ENCODE data around the gene RETSAT. TPM values are rescaled to one million over a fixed set of nuclear protein-coding genes. Genes with fewer than 3 reads are reported as not detected.

The RETSAT gene
- total and polyA plus RNA-seq, 2 of the 4 experiments (the other 2 are of a cell fraction) = 25.6 to 32.3 TPM

DNA sequence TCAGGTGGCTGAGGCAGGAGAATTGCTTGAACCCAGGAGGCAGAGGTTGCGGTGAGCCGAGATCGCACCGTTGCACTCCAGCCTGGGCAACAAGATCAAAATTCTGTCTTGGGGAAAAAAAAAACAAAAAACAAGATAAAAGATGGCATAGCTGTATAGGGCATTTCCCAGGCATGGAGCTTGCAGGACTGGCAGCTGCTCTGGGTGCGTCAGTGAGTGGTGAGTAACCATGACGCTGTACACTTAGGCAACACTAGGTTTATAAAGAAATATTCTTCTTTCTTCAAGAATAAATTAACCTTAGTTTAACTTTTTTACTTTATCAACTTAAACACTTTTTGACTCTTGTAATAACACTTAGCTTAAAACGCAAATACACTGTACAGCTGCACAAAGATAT, 41.9 kb downstream of the RETSAT start:
- Histone ChIP-seq H4K8ac (ENCODE audit: low read depth in 2 of 2, low read length in 2 of 2) (no peak overlapping the region), H3K9ac (ENCODE audit: low read depth, low read length) (no peak overlapping the region), H4K20me1 (ENCODE audit: insufficient read depth, low read length) (peaks cover 21% of the 10 kb centered on the region; the same call in 1 of the 2 replicates), H3K27ac (ENCODE audit: insufficient read depth, low read length) (no peak overlapping the region), H2BK20ac (ENCODE audit: low read depth, low read length) (no peak overlapping the region), H3K9me3 (ENCODE audit: control insufficient read depth, insufficient read depth, low read length) (no peaks in the 10 kb centered on the region), H2AFZ (replicated peaks; ENCODE audit: low read length, poor library complexity) (no peak overlapping the region), H3K27me3 (ENCODE audit: control insufficient read depth, insufficient read depth, low read length) (no peaks in the 10 kb centered on the region), H4K5ac (ENCODE audit: low read depth, low read length) (no peak overlapping the region), H3K14ac (replicated peaks; ENCODE audit: low read depth, low read length) (no peak overlapping the region), H3K4me1 (ENCODE audit: control insufficient read depth, insufficient read depth, low read length) (peaks cover 25% of the 10 kb centered on the region), H4K91ac (ENCODE audit: insufficient read depth, low read depth, low read length) (no peak overlapping the region), H3K36me3 (ENCODE audit: control insufficient read depth, insufficient read depth, low read length) (peaks cover 33% of the 10 kb centered on the region), H3K4me2 (ENCODE audit: low read depth, low read length) (no peak overlapping the region), H3K56ac (ENCODE audit: extremely low read depth, insufficient read depth, low read length) (no peak overlapping the region), H3K4me3 (ENCODE audit: insufficient read depth, low read depth, low read length) (no peak overlapping the region), H2AK9ac (replicated peaks; ENCODE audit: low read depth, low read length, poor library complexity) (no peak overlapping the region), H3K23ac (ENCODE audit: low read depth, low read length) (no peak overlapping the region), H3K18ac (ENCODE audit: low read depth, low read length) (no peak overlapping the region), H3K9me1 (ENCODE audit: insufficient read depth, low read length) (peaks cover 31% of the 10 kb centered on the region), H2BK5ac (ENCODE audit: low read depth, low read length, poor library complexity, severe bottlenecking) (peak overlapping the region; percentile 82), H3K79me1 (ENCODE audit: low read depth in 1 of 2, low read length in 2 of 2) (peaks cover 13 to 59% of the 10 kb centered on the region in 2 experiments; a peak in 3 of 4 replicates), H2BK120ac (ENCODE audit: low read depth, low read length) (no peak overlapping the region), H2AK5ac (ENCODE audit: low read depth, low read length) (no peak overlapping the region), H2BK15ac (ENCODE audit: low read depth, low read length) (no peak overlapping the region), H3K4ac (ENCODE audit: low read depth, low read length) (no peak overlapping the region)
- POLR2A ChIA-PET (ENCODE audit: unreplicated experiment) = interaction anchor here (0.6 kb wide), 2 partner anchors 26 to 240 kb away, joined by 3 to 4 read pairs; no protein-coding TSS in a partner anchor
- dilution Hi-C loops (cut with HindIII; ENCODE audit: low sequenced_read_pairs, unreplicated experiment) = no loop called here
- CTCF ChIA-PET = interaction anchor here (0.6 to 0.9 kb wide), 2 partner anchors 12 to 90 kb away, joined by 3 to 5 read pairs; no protein-coding TSS in a partner anchor
- in situ Hi-C loops (cut with MboI; ENCODE audit: low sequenced_read_pairs) = no loop called here
- 87% methylated on average over 4 of the region's 7 CpGs; no CpG with 5 or more reads in 1 of the 2 experiments for WGBS, 2 experiments (ENCODE audit: extremely low coverage in 2 of 2, insufficient read length in 1 of 2)
- ATAC-seq (ENCODE audit: low read depth) (peak; percentile 52), DNase-seq (peak; percentile 93)
- intact Hi-C loops (cut with micrococcal nuclease) = no loop called here
- no TSS peak for BruUV-seq (replicated peaks)
- TF ChIP-seq FOS (IDR thresholded peaks at IDR 0.05; ENCODE audit: low read depth, low read length) (peak; percentile 71), RCOR1 (IDR thresholded peaks at IDR 0.05; ENCODE audit: insufficient replicate concordance, low read length) (no peak), CEBPB (IDR thresholded peaks at IDR 0.05; ENCODE audit: low read depth, low read length) (peak; percentile 92)
- TF ChIP-seq, protein P1, sequence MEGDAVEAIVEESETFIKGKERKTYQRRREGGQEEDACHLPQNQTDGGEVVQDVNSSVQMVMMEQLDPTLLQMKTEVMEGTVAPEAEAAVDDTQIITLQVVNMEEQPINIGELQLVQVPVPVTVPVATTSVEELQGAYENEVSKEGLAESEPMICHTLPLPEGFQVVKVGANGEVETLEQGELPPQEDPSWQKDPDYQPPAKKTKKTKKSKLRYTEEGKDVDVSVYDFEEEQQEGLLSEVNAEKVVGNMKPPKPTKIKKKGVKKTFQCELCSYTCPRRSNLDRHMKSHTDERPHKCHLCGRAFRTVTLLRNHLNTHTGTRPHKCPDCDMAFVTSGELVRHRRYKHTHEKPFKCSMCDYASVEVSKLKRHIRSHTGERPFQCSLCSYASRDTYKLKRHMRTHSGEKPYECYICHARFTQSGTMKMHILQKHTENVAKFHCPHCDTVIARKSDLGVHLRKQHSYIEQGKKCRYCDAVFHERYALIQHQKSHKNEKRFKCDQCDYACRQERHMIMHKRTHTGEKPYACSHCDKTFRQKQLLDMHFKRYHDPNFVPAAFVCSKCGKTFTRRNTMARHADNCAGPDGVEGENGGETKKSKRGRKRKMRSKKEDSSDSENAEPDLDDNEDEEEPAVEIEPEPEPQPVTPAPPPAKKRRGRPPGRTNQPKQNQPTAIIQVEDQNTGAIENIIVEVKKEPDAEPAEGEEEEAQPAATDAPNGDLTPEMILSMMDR (conservative IDR thresholded peaks at IDR 0.05; ENCODE audit: low read depth, low read length) = no peak

Data from IMR-90 (cell line).